Transverse colon (tissue), 4 donors: Measurements from ENCODE around the gene RPL6. TPM values are rescaled to one million over a fixed set of nuclear protein-coding genes. Genes with fewer than 3 reads are reported as not detected.
"Not testable (repeated sequence)": the region's sequence is repeated elsewhere in the genome, so short reads cannot be mapped to it uniquely, and the experiment has no call there.

Source experiments
- DNase-seq: peaks from one replicate; pipeline ENCODE4 v3.0.0-alpha.2; 2019
- H3K27ac ChIP-seq, 4 donors: fragments of 200-600 bp; sonication (generic); 2 replicates each; pipeline ENCODE4 v1.5.1; 2016 to 2018; ENCODE audit warnings: inconsistent platforms in 4 of 4
- H3K27me3 ChIP-seq: fragments of 200-600 bp; sonication (generic); 2 replicates; pipeline ENCODE4 v1.5.1; 2017; ENCODE audit warnings: inconsistent platforms
- H3K36me3 ChIP-seq, 4 donors: fragments of 200-600 bp; sonication (generic); 2 replicates each; pipeline ENCODE4 v1.5.1; 2017 to 2019; ENCODE audit warnings: inconsistent platforms in 4 of 4
- H3K4me1 ChIP-seq, 4 donors: fragments of 200-600 bp; sonication (generic); 2 replicates each; pipeline ENCODE4 v1.5.1; 2017 to 2020; ENCODE audit warnings: inconsistent platforms in 4 of 4
- H3K4me3 ChIP-seq, 4 donors: fragments of 200-600 bp; sonication (generic); 1 replicate in 1 of 4; 2 replicates in 3 of 4; pipeline versions ENCODE4 v1.5.1 to v1.6.1; 2017 to 2019; ENCODE audit warnings: inconsistent platforms in 4 of 4
- H3K9me3 ChIP-seq, 2 donors: fragments of 200-600 bp; sonication (generic); 2 replicates each; pipeline ENCODE4 v1.5.1; 2017 to 2019; ENCODE audit warnings: inconsistent platforms in 2 of 2
- CTCF ChIP-seq, 5 experiments: fragments of 200-600 bp in 3 of 5; fragments of 450-650 bp in 2 of 5; sonication (generic) in 3 of 5; IDR thresholded peaks; 1 replicate in 2 of 5; 2 replicates in 3 of 5; pipeline ENCODE4 v1.5.1; 2016 to 2017; ENCODE audit warnings: antibody characterized with exemption in 5 of 5, inconsistent platforms in 3 of 5, mild to moderate bottlenecking in 2 of 5, moderate library complexity in 1 of 5
- EP300 ChIP-seq: sonication (generic); formaldehyde crosslinking; IDR thresholded peaks from one replicate; pipeline ENCODE4 v1.6.1; 2017; ENCODE audit warnings: antibody characterized with exemption, low read depth
- POLR2A ChIP-seq: fragments of 450-650 bp; IDR thresholded peaks from one replicate; pipeline ENCODE4 v1.6.1; 2016; ENCODE audit warnings: antibody characterized with exemption, mild to moderate bottlenecking, moderate library complexity
- POLR2AphosphoS5 ChIP-seq, 3 donors: sonication (generic); formaldehyde crosslinking; IDR thresholded peaks; one replicate each; pipeline ENCODE4 v1.6.1; 2016; ENCODE audit warnings: antibody characterized with exemption in 3 of 3
- WGBS, 2 donors: methylation state at CpG; one replicate each; pipeline ENCODE4 v1.1.5; 2018; ENCODE audit warnings: low coverage in 1 of 2; 5-methylcytosine and 5-hydroxymethylcytosine counted together
- in situ Hi-C, 4 donors: fragments of 200-750 bp; cut with MboI; loops; one replicate each; pipeline versions ENCODE4 v1.15.0 to v1.15.1; 2017; ENCODE audit warnings: low sequenced_read_pairs in 3 of 4, low pct_ligation_motif_present in 1 of 4, low pct_unique_long_range_greater_than_20kb in 1 of 4
- intact Hi-C: fragments of 100-400 bp; cut with DNase I; formaldehyde crosslinking; loops from one replicate; pipeline ENCODE4 v1.15.1; 2023; ENCODE audit warnings: low total_unique reads
- total RNA-seq, 4 donors: library from RNA; depleted of rRNA; stranded (reverse); fragments of >200 nt; gene quantifications; one replicate each; pipeline ENCODE4 v1.1.0, GENCODE V29; 2016

RPL6 gene
- total RNA-seq, 4 donors from 2014 or later = 361 to 1,162 (median 790) TPM

DNA sequence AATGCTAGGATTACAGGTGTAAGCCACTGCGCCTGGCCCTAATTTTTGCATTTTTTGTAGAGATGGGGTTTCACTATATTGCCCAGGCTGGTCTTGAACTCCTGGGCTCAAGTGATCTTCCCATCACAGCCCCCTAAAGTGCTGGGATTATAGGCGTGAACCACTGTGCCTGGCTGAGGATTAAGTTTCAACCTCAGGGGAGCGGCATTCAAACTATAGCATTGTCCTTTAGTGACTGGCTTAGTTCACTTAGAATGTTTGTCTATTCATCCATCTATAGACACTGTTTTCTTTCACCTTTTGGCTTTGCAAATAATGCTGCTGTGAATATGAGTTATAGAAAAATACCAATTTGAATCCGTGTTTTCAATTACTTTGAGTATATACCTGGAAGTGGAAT, 34.5 kb upstream of the RPL6 start:
- intact Hi-C loops (no loop called here), in situ Hi-C loops (no loop called here)
- DNase-seq = no peak
- no peak for TF ChIP-seq POLR2A
- TF ChIP-seq CTCF (IDR thresholded peaks at IDR 0.05) = no peak
- TF ChIP-seq EP300 = no peak
- no peak for TF ChIP-seq POLR2AphosphoS5 (IDR thresholded peaks at IDR 0.05)
- Histone ChIP-seq H3K27ac (no peak overlapping the region), H3K36me3 (peaks cover 0 to 19% (median 2%) of the 10 kb centered on the region in 4 donors), H3K4me1 (no peaks in the 10 kb centered on the region), H3K4me3 (no peak overlapping the region), H3K27me3 (no peaks in the 10 kb centered on the region), H3K9me3 (no peaks in the 10 kb centered on the region)
- 96 to 100% methylated on average over 1 to 4 of the region's 4 CpGs for WGBS, 2 donors

DNA sequence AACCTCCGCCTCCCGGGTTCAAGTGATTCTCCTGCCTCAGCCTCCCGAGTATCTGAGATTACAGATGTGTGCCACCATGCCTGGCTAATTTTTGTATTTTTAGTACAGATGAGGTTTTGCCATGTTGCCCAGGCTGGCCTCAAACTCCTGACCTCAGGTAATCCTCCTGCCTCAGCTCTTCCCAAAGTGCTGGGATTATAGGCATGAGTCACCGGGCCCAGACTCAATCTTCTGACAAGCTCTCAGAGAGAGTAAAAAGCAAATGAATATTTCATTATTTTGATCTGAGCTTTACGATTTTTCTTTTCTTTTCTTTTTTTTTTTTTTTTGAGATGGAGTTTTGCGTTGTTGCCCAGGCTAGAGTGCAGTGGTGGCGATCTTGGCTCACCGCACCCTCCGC, 31.2 kb upstream of the RPL6 start:
- DNase-seq, H3K4me3 ChIP-seq, H3K4me1 ChIP-seq, H3K9me3 ChIP-seq, intact Hi-C loops, in situ Hi-C loops, H3K27me3 ChIP-seq, H3K36me3 ChIP-seq, H3K27ac ChIP-seq: not testable (repeated sequence)
- WGBS, 2 donors = 94% methylated on average over 9 of the region's 9 CpGs; no CpG with 5 or more reads in 1 of the 2 donors

DNA sequence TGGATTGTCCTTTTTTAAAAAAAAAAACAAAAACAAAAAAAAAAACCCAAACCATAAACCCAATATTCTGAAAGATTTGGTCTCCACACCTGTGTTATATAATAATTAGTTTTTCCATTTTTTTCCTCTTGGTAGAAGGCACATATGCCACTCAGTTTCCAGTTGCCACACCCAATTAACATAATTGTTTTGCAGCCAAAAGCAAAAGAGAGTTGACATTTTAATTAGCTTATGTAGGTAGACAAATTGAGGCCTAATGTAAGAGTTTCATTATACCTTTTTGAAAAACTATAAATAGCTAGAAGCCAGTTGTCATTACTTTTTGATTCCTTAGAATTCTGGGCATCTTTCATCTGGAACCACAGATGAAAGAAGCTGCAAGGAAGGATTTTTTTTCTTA, 30.4 kb upstream of the RPL6 start:
- H3K4me3 ChIP-seq = no peak overlapping the region
- peaks cover 0 to 4% (median 0%) of the 10 kb centered on the region in 4 donors for H3K4me1 ChIP-seq
- no peak for TF ChIP-seq EP300
- TF ChIP-seq CTCF (IDR thresholded peaks at IDR 0.05) = no peak
- no peak for TF ChIP-seq POLR2AphosphoS5 (IDR thresholded peaks at IDR 0.05)
- TF ChIP-seq POLR2A = no peak
- H3K27me3 ChIP-seq = no peaks in the 10 kb centered on the region
- in situ Hi-C loops = no loop called here
- no peak for DNase-seq
- H3K9me3 ChIP-seq = no peaks in the 10 kb centered on the region
- no peaks in the 10 kb centered on the region for H3K36me3 ChIP-seq
- intact Hi-C loops = no loop called here
- no peak overlapping the region for H3K27ac ChIP-seq

- H3K9me3 ChIP-seq, H3K27me3 ChIP-seq, intact Hi-C loops, H3K27ac ChIP-seq, H3K4me1 ChIP-seq, DNase-seq, H3K4me3 ChIP-seq, in situ Hi-C loops, H3K36me3 ChIP-seq: not testable (repeated sequence)
- 92% methylated on average over 1 of the region's 1 CpG; no CpG with 5 or more reads in 1 of the 2 donors for WGBS, 2 donors
Observed at GRCh38 chr12:112438645-112439044, 29.2 kb upstream of the RPL6 start.

- TF ChIP-seq POLR2AphosphoS5 (IDR thresholded peaks at IDR 0.05) (no peak), POLR2A (no peak), EP300 (no peak), CTCF (IDR thresholded peaks at IDR 0.05) (no peak)
- no peaks in the 10 kb centered on the region for H3K27me3 ChIP-seq
- H3K27ac ChIP-seq = no peak overlapping the region
- in situ Hi-C loops = no loop called here
- intact Hi-C loops = no loop called here
- no peak overlapping the region for H3K4me3 ChIP-seq
- no peaks in the 10 kb centered on the region for H3K36me3 ChIP-seq
- peaks cover 0 to 4% (median 0%) of the 10 kb centered on the region in 4 donors for H3K4me1 ChIP-seq
- WGBS, 2 donors = 92 to 98% methylated on average over 2 of the region's 2 CpGs
- no peaks in the 10 kb centered on the region for H3K9me3 ChIP-seq
- no peak for DNase-seq
Observed at GRCh38 chr12:112433551-112433950, 24.1 kb upstream of the RPL6 start.
